Activated CD4-positive, CD25-positive, alpha-beta regulatory T cell (primary cell): Measurements from ENCODE around the gene FNDC1.

ENCODE experiments used
- DNase-seq, 4 experiments: peaks; one replicate each; lab custom pipeline; 2025; lab: John Stamatoyannopoulos, UW

FNDC1 gene

DNA sequence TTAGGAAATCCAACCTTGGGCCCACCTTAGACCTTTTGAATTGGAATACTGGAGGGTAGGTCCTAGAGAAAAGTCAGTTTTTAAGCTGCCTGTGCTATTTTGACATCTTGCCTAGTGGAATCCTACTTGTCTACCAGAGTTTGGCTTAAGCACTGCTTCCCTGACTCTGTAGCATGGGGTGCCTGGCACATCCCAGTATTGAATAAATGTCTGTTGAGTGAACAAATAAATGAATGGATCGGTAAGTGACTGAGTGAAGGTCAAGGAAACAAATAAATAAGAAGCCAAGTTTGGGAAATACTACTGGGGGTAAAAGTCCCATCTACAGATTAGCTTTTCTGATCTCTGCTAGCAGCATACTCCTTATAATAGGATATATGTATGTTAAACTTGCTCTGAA is 140.5 kb downstream of the FNDC1 start:
- no peak for DNase-seq

DNA sequence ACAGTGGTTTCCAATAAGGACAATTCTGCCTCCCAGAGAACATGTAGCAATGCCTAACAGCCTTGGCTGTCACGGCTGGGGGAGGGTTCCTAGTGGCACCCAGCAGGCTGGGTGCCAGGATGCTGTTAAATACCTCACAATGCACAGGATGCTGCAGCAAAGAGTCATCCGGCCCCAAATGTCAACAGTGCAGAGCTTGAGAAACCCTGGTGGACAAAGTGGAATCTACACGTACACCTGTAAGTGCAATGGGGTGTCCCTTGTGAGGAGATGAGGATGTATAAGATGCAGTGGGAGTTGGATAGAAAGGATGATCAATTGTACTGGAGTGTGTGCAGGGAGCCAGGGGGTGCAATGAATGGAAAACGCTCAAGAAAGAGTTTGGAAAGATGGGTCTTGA is 142.4 kb downstream of the FNDC1 start:
- no peak for DNase-seq

DNA sequence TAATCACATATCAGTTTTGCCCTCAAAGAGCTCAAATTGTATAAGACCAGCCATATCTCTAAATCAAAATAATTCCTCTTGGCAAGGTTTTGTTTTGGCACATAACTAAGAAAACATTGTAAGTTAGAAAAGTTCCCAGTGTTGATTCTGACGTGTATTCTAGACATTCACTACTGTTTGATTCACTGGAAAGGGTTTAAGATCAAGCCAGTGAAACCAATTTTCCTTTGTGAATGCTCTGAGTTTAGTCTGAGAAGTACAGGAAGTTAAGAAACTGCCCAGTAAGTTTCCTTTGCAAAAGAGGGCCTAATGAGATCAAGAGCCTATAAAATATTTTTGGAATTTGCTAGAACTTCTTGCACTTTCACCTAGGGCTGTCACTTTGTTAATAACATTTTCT is 143.0 kb downstream of the FNDC1 start:
- no peak for DNase-seq

DNA sequence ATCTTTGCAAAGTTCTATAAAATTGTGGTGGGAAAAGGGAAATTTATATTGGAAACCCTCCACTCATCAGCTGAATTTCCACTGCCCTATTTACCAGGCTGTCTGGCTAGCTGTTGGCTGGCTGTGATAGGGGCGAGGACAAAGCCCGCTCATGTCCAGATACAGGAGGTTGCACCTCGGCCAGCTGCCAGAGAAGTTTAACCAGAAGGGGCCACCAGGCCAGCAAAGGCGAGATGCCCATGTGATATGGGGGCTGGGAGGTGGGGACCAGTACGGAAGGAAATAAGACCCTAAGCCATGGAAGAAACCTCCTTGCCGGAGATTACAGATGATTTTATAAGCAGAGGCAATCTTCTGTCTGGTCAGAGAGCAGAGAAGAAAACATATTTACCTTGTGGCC is 143.8 kb downstream of the FNDC1 start:
- no peak for DNase-seq

DNA sequence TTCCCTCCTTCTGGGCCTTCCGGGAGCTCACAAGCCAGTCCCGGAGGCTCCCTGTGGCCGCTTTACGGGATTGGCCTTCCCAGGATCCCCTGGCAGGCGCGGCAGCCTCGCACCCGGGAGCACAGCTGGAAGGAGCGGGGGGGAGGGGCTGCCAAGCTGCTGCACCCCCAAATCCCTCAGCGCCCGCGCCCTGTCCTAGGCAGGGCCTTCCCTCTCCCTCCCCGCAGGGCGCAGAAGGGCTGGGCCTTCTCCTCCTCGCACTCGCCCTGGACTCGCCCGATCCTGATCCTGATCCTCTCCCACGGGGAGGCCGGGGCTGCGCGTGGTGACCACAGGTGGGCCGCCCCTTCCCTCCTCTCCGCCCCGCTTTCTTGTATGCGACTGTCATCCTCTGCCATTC is 146.4 kb downstream of the FNDC1 start:
- no peak for DNase-seq

DNA sequence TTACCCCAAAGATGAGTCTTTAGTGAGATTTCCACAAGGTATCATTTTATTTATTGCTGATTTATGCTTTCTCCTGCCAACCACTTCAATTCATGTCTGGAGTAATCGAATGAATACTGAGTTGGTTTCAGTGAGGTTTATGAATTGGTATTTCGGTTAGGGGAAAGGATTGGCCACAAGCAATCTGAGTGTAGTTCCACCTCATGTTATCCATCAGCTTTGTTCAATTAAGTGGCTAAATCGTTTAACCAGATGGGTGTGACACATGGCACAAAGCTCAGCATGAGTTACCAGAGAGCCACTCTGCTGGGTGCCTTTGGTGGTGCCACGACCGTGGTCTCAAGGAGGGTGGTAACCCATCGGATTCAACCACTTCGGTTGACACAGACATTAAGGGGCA is 148.2 kb downstream of the FNDC1 start:
- DNase-seq, result no peak

DNA sequence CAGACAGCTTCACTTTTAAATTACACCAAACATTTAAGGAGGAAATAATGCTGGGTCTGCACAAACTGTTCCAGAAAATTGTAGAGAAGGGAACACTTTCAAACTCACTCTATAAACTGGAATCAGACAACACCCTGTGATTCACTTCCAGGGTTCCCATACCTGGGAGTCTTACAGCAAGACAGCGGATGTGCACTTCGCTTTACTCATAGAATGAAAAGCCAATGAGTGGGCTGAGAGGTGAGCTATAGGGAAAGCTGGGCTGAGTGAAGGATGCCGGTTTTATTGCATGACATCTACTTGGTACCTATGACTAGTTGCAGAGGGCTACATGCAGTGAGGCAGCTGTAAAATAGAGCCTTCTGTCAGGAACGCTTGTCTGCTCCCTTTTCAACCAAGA is 152.1 kb downstream of the FNDC1 start:
- no peak for DNase-seq
